SK-N-MC (cell line): Measurements from ENCODE around the gene PRKG1.

Experiments
- EZH2 ChIP-seq: fragments of 200-600 bp; sonication (generic); IDR thresholded peaks from one replicate; pipeline ENCODE4 v1.6.1; 2017; ENCODE audit warnings: antibody characterized with exemption
- FOXP2 ChIP-seq: optimal IDR thresholded peaks from 2 replicates; pipeline ENCODE3; 2011; ENCODE audit warnings: mild to moderate bottlenecking, moderate library complexity; ENCODE audit not compliant: insufficient read depth; ENCODE audit errors: extremely low read length, control extremely low read depth
- POLR2AphosphoS5 ChIP-seq: IDR thresholded peaks from 2 replicates; pipeline ENCODE4 v1.6.1; 2012; ENCODE audit warnings: mild to moderate bottlenecking, low read depth, low read length, borderline replicate concordance

DNA sequence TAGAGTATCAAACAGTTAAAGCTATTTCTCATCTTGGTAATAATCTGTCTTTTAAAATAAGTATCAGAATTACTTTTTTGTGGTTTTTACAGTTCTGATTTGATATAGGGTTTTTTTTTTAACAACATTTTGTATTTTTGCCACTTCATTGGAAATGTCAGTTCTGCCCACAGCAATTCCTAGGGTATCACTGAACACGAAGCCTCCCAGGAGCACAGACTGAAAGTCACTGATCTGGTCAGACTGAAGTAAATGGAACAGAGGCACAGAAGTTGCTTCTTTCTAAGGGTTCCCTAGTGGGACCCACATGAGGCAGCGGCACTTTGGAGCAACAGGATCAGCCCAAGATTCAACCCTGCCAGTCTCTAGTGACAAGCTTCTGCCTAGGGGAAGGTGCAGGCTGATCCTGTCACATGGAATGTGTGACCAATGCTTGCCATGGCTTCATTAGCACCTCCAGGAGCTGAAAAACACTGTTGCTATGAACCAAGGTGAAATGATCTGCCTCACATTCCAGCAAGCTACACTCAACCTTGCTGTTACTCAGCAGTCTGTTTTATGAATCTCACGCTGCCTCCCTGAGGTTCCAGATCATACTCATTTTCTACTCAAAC lies 898.6 kb downstream of the PRKG1 start:
- TF ChIP-seq EZH2, result no peak
- no peak for TF ChIP-seq POLR2AphosphoS5
- no peak for TF ChIP-seq FOXP2
